GM15510 (cell line): Measurements from ENCODE around the gene MACROD1.

Source experiments
- POLR2A ChIP-seq: IDR thresholded peaks from 3 replicates; pipeline ENCODE4 v1.6.1; 2011; ENCODE audit warnings: borderline replicate concordance; ENCODE audit not compliant: insufficient read length; ENCODE audit errors: extremely low read depth

MACROD1 gene

GRCh38 chr11:64081745-64082442 lies 84.0 kb downstream of the MACROD1 start:
- no peak for TF ChIP-seq POLR2A

DNA sequence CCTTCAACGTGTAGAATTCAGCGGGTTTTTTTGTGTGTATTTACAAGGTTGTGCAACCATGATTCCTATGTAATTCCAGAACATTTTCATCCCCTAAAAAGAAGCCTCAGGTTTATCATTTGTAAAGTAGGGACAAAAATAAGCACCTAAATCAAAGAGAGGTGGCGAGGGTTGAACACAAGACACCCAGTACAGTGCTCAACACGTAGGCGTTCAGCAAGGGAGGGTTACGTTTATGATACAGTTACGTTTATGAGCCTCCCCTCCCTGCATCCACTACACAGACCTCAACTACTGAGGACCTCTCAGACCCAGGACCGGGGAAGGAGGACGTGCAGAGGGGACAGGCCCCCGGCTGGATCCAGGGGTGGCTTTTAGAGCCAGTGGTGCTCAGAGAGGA lies 85.5 kb downstream of the MACROD1 start:
- TF ChIP-seq POLR2A: no peak

GRCh38 chr11:64078905-64079304 lies 87.0 kb downstream of the MACROD1 start:
- TF ChIP-seq POLR2A: no peak

DNA sequence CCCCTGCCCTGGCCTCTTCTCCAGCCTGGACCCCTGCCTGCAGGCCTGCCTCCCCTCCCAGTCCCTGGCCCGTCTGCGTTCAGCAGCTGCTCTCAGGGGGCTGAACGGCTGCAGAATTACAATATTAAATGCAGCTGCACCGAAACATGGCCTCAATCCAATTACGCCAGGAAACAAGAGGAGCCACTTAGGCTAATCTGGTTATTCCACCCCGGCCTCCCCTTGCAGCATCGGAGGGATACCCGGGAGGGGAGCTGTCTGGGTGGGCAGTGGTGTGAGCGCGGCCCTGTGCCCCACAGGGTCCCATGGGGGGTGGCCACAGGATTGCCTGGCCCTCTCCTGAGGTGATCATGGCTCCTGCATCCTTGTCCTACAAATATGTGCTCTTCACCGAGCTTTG lies 87.6 kb downstream of the MACROD1 start:
- no peak for TF ChIP-seq POLR2A

DNA sequence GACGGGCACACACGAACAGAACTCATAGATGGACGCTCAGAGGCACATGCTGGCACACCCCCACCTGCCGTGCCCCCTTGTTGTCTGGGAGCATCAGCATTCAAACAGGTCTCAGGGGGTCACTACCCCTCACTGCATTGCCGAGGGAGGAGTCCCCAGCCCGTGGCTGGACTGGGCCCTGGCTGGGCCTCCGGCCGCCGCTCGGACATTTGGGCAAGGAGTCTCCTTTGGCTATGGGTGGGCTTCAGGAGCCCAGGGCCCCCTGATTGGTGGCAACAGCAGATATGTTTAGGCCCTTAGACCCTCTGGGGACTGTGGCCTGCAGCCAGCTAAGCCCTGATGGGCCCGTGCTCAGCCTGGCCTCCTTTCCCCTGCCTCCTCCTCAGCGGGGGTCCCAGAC lies 88.3 kb downstream of the MACROD1 start:
- no peak for TF ChIP-seq POLR2A

- TF ChIP-seq POLR2A: no peak
These were observed 89.2 kb downstream of the MACROD1 start for GRCh38 chr11:64076758-64077157.

DNA sequence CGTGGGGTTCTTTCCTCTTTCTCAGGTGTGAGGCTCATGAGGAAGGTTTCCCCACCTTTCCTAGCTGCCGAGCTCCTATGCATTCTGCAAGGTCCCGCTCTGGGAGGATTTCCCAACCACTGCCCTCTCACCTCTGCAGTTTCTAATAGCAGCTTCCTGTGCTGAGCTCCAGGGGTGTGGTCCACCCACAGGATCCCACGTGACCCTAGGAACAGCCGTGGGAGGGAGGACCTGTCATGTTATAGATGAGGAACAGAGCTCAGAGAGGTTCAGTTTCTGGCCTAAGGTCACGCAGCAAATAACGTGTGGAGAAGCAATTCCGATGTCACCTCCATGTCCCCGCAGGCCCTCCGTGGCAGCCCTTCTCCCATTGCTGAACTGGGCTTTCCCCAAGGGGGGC lies 91.7 kb downstream of the MACROD1 start:
- no peak for TF ChIP-seq POLR2A

DNA sequence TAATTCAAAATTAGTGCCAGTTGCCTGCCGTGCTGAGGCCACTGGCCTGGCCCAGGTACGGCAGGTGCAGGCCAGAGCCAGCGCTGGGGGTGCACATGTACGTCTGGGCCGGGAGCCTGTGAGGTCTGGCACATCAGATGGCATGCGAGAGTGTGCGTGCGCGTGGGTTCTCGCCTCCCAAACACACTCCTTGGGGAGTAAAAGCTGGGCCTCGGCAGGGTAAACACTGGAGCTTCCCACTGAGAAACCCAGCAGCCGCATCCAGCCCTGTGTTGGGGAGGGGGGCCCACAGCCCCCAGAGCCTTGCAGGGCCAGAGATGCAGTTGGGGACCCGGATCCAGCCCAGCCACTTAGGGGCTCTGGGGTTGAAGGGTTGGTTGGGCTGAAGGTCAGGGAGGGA lies 92.4 kb downstream of the MACROD1 start:
- no peak for TF ChIP-seq POLR2A

DNA sequence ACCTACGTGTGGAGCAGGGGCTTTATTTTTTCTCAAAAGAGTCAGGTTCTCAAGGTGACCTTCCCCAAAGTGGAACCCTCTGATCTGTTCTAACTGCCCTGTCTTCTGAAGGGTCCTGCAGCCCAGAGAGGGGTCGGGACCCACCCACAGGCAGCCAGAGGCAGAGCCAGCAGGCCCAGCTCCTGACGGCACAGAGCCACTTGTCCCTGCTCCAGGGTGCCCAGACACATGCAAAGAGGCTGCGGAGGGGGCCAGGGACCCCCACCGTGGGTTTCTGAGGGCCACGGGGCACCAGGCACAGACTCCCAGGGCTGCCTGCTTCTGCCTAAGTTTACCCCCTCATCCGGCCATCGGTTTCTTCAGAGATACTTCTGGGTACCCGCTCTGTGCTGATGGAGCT lies 93.0 kb downstream of the MACROD1 start:
- TF ChIP-seq POLR2A: no peak

- TF ChIP-seq POLR2A: no peak
These were observed 93.5 kb downstream of the MACROD1 start for GRCh38 chr11:64072403-64072802.

DNA sequence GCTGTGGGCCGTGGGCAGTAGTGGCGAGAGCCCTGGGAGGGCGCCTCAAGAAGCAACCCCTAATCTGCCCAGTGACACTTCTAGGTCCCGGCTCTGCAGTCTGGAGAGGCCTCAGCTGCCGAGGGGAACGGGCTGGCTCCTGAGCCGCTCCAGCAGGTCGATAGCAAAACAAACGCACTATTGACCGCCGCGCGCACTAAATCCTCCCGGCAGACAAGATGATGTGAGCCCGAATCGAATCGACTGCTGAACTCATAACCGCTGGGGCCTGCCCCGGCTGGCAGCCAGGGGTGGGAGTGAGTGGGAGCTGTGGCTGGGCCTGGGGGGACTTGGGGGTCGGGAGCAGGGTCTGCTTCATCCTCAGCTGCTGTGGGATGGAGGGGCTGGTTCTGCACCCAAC lies 94.1 kb downstream of the MACROD1 start:
- no peak for TF ChIP-seq POLR2A

GRCh38 chr11:64070314-64070681 lies 95.6 kb downstream of the MACROD1 start:
- TF ChIP-seq POLR2A: no peak

DNA sequence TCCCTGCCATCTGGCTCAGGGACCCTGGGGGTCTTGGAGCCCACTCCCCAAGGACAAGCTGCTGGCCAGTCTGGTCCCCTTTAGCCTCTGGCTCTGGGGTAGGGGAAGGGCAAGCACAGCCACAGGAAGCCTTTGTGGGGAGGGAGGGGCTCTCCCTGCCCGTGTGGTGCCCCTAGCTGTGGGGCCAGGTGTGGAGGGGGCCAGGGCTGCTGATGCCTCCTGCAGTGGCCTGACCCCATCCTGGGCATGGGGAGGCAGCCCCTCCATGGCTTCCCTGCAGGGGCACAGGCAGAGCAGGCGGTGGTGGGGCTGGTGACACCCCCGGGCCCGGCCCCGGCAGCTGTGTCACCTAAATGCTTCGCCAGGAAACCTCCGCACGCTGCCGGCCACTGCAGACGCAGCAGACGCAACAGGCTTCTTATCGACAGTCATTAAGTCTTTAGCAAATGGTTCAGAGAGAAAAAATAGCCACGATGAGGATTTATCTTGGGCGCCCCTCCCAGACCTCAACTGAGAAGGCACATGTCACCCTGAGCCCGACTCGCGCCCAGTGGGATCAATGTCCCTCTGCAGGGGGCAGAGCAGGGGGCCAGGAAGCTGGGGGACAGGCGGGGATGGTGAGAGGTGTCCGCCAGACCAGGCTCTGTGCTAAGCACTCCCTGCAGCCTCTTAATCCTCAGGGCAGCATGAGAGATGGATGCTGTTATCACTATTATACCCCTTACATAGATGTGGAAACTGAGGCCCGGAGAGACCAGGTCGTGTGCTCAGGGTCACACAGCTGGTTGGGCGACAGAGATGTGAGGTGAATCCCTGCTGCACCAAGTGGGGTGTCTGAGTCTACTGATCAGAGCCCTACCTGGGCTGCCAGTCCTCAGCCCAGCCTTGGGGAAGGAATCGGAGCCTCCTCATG lies 96.3 kb downstream of the MACROD1 start:
- no peak for TF ChIP-seq POLR2A

DNA sequence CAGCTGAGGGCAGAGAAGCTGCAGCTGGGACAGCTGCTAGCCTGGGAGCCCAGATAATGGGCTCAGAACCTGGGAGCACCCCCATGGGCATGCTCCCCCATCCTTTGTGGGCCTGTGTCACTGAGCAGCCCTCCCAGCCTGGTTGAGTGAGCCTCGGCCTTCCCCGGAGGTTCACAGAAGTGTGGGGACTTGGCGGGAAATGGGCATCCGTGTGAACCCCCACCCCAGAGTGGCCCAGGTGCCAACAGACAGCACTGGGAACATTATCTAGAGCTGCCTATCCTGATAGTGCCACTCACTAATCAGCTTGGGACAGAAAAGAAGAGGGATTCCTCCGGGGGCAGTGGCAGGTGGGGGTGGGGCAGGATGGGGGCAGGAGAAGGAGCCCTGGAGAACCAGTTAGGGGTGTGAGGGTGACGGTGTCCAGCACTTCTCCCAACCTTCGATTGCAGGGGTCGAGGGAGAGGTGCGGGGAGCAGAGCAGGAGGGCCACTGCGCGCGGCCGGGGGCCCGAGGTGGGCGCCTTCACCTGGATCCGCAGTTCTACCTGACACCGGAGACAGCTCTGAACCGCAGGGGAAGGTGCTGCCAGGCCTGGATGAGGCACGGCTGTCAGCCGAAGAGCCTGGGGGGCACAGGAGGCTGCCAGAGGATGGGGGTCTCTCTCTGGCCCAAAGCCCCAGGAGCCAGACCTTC lies 97.1 kb downstream of the MACROD1 start:
- TF ChIP-seq POLR2A: no peak
